Measurements from ENCODE around the gene TEDC2. TPM values are rescaled to one million over a fixed set of nuclear protein-coding genes. Genes with fewer than 3 reads are reported as not detected.

Gene TEDC2
- total and polyA plus RNA-seq, 2 of the 8 experiments (the other 6 are each of a cell fraction or from before 2014, with no cell fraction given): 54.6 to 55.6 TPM

DNA sequence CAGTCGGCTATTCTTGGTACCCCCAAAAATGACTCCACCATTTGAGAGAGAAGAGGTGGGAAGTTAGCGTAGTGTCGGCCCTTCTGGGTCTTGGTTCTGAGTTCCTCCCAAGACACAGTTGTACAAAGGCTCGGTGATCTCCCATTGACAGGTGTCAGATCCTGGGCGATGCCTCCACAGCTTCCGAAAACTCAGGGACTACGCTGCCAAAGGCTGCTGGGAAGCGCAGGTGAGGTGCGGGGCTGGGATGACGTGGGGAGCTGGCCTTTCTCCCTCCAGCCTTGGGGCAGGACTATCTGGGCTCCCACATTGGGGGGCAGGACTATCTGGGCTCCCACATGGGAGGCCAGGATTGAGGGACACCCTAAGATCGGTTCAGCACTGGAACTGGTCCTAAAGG, 20.3 kb upstream of the TEDC2 start:
- H3K9ac ChIP-seq (replicated peaks in 1 of 4; ENCODE audit: extremely low read depth in 1 of 4, low read depth in 3 of 4, low read length in 3 of 4): no peak overlapping the region
- WGBS, 2 experiments (ENCODE audit: extremely low coverage in 1 of 2, insufficient coverage in 1 of 2, insufficient read length in 1 of 2, insufficient replicate concordance in 2 of 2, low coverage in 1 of 2, low lambda C conversion rate in 2 of 2, missing lambda C conversion rate in 1 of 2): 98% methylated on average over 9 of the region's 11 CpGs; no CpG with 5 or more reads in 1 of the 2 experiments
- no peak overlapping the region for H2AK5ac ChIP-seq (ENCODE audit: low read depth, low read length)
- no peak overlapping the region for H3K14ac ChIP-seq (ENCODE audit: insufficient read length)
- no peak overlapping the region for H2BK20ac ChIP-seq (ENCODE audit: low read length)
- no peak overlapping the region for H3K18ac ChIP-seq (ENCODE audit: extremely low read depth, low read length)
- FAIRE-seq: no peak
- H3K23me2 ChIP-seq (ENCODE audit: low read depth, low read length): no peaks in the 10 kb centered on the region
- no peaks in the 10 kb centered on the region for H3K79me1 ChIP-seq (ENCODE audit: low read depth, low read length)
- H2AFZ ChIP-seq (ENCODE audit: low read length): no peak overlapping the region
- POLR2A ChIA-PET (ENCODE audit: partially characterized antibody): interaction anchor here (1.1 to 1.3 kb wide), 4 partner anchors 9 to 68 kb away, joined by 3 to 6 read pairs (median 3); no protein-coding TSS in a partner anchor
- H3K9me3 ChIP-seq (ENCODE audit: insufficient read depth in 2 of 2, low read depth in 1 of 2, low read length in 1 of 2): no peaks in the 10 kb centered on the region
- H3K56ac ChIP-seq (replicated peaks; ENCODE audit: insufficient read length, low read depth, low read length): no peak overlapping the region
- peaks cover 26 to 66% (median 50%) of the 10 kb centered on the region in 4 experiments for H3K36me3 ChIP-seq (ENCODE audit: control insufficient read depth in 2 of 4, insufficient read depth in 4 of 4, low read length in 3 of 4)
- H2BK120ac ChIP-seq (replicated peaks; ENCODE audit: low read depth, low read length): no peak overlapping the region
- no peak overlapping the region for H2BK5ac ChIP-seq (ENCODE audit: low read depth, low read length)
- no peak for TF ChIP-seq CHD2 (IDR thresholded peaks at IDR 0.05; ENCODE audit: low read length)
- no peak for TF ChIP-seq SP1 (IDR thresholded peaks at IDR 0.05; ENCODE audit: low read depth, low read length)
- TF ChIP-seq CREB1 (IDR thresholded peaks at IDR 0.05): no peak
- no peak for TF ChIP-seq HDAC2 (IDR thresholded peaks at IDR 0.05; ENCODE audit: borderline replicate concordance in 1 of 2, low read depth in 2 of 2, low read length in 2 of 2)
- TF ChIP-seq CBX8 (IDR thresholded peaks at IDR 0.05; ENCODE audit: borderline replicate concordance, low read depth, low read length): no peak
- no peak for TF ChIP-seq NANOG (IDR thresholded peaks at IDR 0.05; ENCODE audit: insufficient read depth, low read depth, low read length, poor library complexity, severe bottlenecking)
- TF ChIP-seq TBP (IDR thresholded peaks at IDR 0.05; ENCODE audit: low read depth, low read length): no peak
- TF ChIP-seq EZH2 (IDR thresholded peaks at IDR 0.05; ENCODE audit: low read depth, low read length, severe bottlenecking): no peak
- no peak for TF ChIP-seq SP4 (IDR thresholded peaks at IDR 0.05; ENCODE audit: low read length)
- TF ChIP-seq BRCA1 (IDR thresholded peaks at IDR 0.05; ENCODE audit: low read depth, low read length): no peak
- no peak for TF ChIP-seq BCL11A (IDR thresholded peaks at IDR 0.05; ENCODE audit: low read depth in 2 of 2, low read length in 2 of 2)
- no peaks in the 10 kb centered on the region for H3K79me2 ChIP-seq (ENCODE audit: control insufficient read depth in 1 of 2, insufficient read depth in 2 of 2, low read length in 2 of 2)
- no peak overlapping the region for H3K4ac ChIP-seq (replicated peaks; ENCODE audit: insufficient read length, low read depth, low read length)
- no peak overlapping the region for H4K8ac ChIP-seq (ENCODE audit: extremely low read depth, insufficient read depth, low read length)
- peaks cover 6 to 8% of the 10 kb centered on the region in 2 experiments for H4K20me1 ChIP-seq (replicated peaks in 1 of 2; ENCODE audit: control insufficient read depth in 1 of 2, insufficient read depth in 2 of 2, low read length in 2 of 2)
- no peak overlapping the region for H2BK15ac ChIP-seq (ENCODE audit: low read length)
- H3K23ac ChIP-seq (ENCODE audit: insufficient read length): no peak overlapping the region
- H4K91ac ChIP-seq (replicated peaks; ENCODE audit: insufficient read length, low read length): no peak overlapping the region
- H4K5ac ChIP-seq (ENCODE audit: insufficient read length, low read depth, low read length): no peak overlapping the region
- DNase-seq (ENCODE audit: low read depth in 1 of 2, low spot score in 2 of 2): no peak
- CTCF ChIA-PET (ENCODE audit: partially characterized antibody): interaction anchor here (0.9 to 2.0 kb wide), 7 partner anchors 9 to 90 kb away, joined by 3 to 8 read pairs (median 4); no protein-coding TSS in a partner anchor
- no peaks in the 10 kb centered on the region for H3K4me1 ChIP-seq (replicated peaks in 1 of 4; ENCODE audit: control insufficient read depth in 3 of 4, insufficient read depth in 4 of 4, low read length in 3 of 4)
- no peak overlapping the region for H2BK12ac ChIP-seq (ENCODE audit: low read depth, low read length)
- no peaks in the 10 kb centered on the region for H3K27me3 ChIP-seq (replicated peaks in 1 of 4; ENCODE audit: control insufficient read depth in 3 of 4, extremely low read depth in 1 of 4, insufficient read depth in 3 of 4, low read length in 3 of 4)
- no peak overlapping the region for H3K4me3 ChIP-seq (ENCODE audit: extremely low read depth in 1 of 4, insufficient read depth in 2 of 4, low read depth in 3 of 4, low read length in 4 of 4)
- H3K27ac ChIP-seq (ENCODE audit: low read depth, low read length): no peak overlapping the region
- no peak overlapping the region for H3K4me2 ChIP-seq (ENCODE audit: insufficient read depth in 1 of 2, low read depth in 2 of 2, low read length in 2 of 2)
